Osteocyte (in vitro differentiated cells): ENCODE data around the gene UBASH3B. TPM values are rescaled to one million over a fixed set of nuclear protein-coding genes. Genes with fewer than 3 reads are reported as not detected.

Experiments
- DNase-seq: peaks from one replicate; pipeline ENCODE4 v3.0.0; 2021; ENCODE audit warnings: mixed read lengths; ENCODE audit not compliant: unreplicated experiment; ENCODE audit errors: extremely low spot score
- H3K27ac Mint-ChIP-seq: one replicate; pipeline ENCODE4 v1.8.0; 2021; ENCODE audit warnings: mild to moderate bottlenecking, mixed read lengths; ENCODE audit not compliant: unreplicated experiment
- H3K27me3 Mint-ChIP-seq: one replicate; pipeline ENCODE4 v1.8.0; 2021; ENCODE audit warnings: mixed read lengths; ENCODE audit not compliant: unreplicated experiment
- H3K36me3 Mint-ChIP-seq: one replicate; pipeline ENCODE4 v1.8.0; 2021; ENCODE audit warnings: mixed read lengths; ENCODE audit not compliant: unreplicated experiment
- H3K4me1 Mint-ChIP-seq: one replicate; pipeline ENCODE4 v1.8.0; 2021; ENCODE audit warnings: mixed read lengths; ENCODE audit not compliant: unreplicated experiment
- H3K4me3 Mint-ChIP-seq: one replicate; pipeline ENCODE4 v1.8.0; 2021; ENCODE audit warnings: mild to moderate bottlenecking, moderate library complexity, mixed read lengths; ENCODE audit not compliant: unreplicated experiment
- H3K9me3 Mint-ChIP-seq: one replicate; pipeline ENCODE4 v1.8.0; 2021; ENCODE audit warnings: mixed read lengths; ENCODE audit not compliant: unreplicated experiment
- total RNA-seq: library from RNA; stranded (reverse); gene quantifications from 2 replicates; pipeline ENCODE4 v1.2.1, GENCODE V29; 2021
- TF ChIP-seq, protein P1 (sequence below): fragments of 200-600 bp; sonication (generic); IDR thresholded peaks from 2 replicates; pipeline ENCODE4 v1.5.0; 2021; ENCODE audit warnings: antibody characterized with exemption, mild to moderate bottlenecking, moderate library complexity

The UBASH3B gene
- total RNA-seq, 1 donor from 2014 or later: 43.5 TPM

GRCh38 chr11:122797651-122798050 is 142.1 kb downstream of the UBASH3B start:
- no peak overlapping the region for H3K4me3 Mint-ChIP-seq
- peaks cover 18% of the 10 kb centered on the region for H3K4me1 Mint-ChIP-seq
- no peak overlapping the region for H3K27ac Mint-ChIP-seq
- no peaks in the 10 kb centered on the region for H3K9me3 Mint-ChIP-seq
- H3K36me3 Mint-ChIP-seq: peaks cover 24% of the 10 kb centered on the region
- no peaks in the 10 kb centered on the region for H3K27me3 Mint-ChIP-seq
- TF ChIP-seq, protein P1, sequence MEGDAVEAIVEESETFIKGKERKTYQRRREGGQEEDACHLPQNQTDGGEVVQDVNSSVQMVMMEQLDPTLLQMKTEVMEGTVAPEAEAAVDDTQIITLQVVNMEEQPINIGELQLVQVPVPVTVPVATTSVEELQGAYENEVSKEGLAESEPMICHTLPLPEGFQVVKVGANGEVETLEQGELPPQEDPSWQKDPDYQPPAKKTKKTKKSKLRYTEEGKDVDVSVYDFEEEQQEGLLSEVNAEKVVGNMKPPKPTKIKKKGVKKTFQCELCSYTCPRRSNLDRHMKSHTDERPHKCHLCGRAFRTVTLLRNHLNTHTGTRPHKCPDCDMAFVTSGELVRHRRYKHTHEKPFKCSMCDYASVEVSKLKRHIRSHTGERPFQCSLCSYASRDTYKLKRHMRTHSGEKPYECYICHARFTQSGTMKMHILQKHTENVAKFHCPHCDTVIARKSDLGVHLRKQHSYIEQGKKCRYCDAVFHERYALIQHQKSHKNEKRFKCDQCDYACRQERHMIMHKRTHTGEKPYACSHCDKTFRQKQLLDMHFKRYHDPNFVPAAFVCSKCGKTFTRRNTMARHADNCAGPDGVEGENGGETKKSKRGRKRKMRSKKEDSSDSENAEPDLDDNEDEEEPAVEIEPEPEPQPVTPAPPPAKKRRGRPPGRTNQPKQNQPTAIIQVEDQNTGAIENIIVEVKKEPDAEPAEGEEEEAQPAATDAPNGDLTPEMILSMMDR: no peak
- no peak for DNase-seq

- no peak for DNase-seq
- Mint-ChIP-seq H3K27me3 (no peaks in the 10 kb centered on the region), H3K36me3 (peaks cover 20% of the 10 kb centered on the region), H3K4me3 (no peak overlapping the region), H3K9me3 (no peaks in the 10 kb centered on the region), H3K4me1 (peaks cover 37% of the 10 kb centered on the region), H3K27ac (peak overlapping the region; percentile 45)
- TF ChIP-seq, protein P1: no peak
Measured at GRCh38 chr11:122799406-122800105, 144.0 kb downstream of the UBASH3B start.

DNA sequence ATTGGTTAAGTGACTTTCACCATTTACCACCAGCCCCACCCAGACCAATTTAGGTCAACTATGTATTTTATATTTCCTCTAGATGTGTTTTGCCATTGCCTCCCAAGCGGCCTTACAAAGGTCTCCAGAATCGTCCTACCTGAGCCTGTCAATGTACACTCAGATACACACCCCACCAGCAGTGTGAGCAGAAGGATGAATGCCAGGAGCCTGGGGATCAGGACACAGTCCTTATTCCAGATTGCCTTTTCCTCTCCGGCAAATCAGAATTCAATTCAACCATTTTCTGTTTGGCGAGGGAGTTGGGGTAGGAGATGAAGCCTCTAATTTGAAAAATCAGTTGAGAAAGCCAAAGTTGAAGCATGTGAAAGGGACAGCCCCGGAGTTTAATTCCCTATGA is 147.4 kb downstream of the UBASH3B start:
- TF ChIP-seq, protein P1: no peak
- Mint-ChIP-seq H3K36me3 (peaks cover 13% of the 10 kb centered on the region), H3K9me3 (no peaks in the 10 kb centered on the region), H3K27me3 (no peaks in the 10 kb centered on the region), H3K4me1 (peaks cover 51% of the 10 kb centered on the region), H3K27ac (peak overlapping the region; percentile 92), H3K4me3 (no peak overlapping the region)
- DNase-seq: no peak

DNA sequence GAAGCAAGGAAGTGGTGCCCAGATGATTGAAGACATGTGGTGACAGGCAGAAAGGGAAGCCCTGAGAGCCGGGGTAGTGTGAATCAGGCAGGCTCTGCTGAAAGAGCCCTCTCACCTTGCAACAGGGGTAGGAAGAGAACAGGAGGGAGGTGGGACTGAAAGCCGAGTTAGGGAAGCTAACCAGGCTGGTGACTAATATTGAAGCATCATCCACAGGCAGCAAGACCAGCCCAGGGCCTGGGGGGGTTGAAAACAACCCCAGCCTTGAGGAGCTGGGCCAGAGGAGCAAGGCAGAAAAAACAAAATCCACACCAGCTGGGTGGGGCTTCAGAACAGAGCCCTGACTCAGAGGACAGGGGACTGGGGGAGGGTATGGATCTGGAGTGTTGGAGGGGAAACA is 147.8 kb downstream of the UBASH3B start:
- Mint-ChIP-seq H3K4me1 (peaks cover 55% of the 10 kb centered on the region), H3K27me3 (no peaks in the 10 kb centered on the region), H3K4me3 (peak overlapping the region; percentile 26), H3K36me3 (peaks cover 12% of the 10 kb centered on the region), H3K9me3 (no peaks in the 10 kb centered on the region), H3K27ac (peak overlapping the region; percentile 92)
- DNase-seq: no peak
- TF ChIP-seq, protein P1: no peak

DNA sequence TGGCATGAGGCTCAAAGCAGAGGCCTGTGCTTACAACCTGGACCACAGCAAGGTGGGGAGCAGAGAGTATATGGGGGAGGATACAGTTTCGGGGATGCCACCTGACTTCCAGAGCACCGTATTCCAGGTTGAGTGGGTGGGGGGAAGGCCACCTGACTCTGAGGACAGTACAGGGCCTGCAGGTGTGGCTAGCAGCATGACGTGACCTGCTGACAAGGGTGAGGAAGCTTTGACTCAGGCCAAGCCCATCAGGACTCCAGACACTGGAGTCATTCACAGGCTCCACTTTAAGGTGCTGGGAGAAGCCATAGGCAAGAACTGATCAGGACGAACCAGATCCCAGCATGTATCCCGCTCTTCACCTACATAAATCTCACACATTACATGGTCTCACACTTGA is 148.2 kb downstream of the UBASH3B start:
- H3K27ac Mint-ChIP-seq: peak overlapping the region; percentile 92
- TF ChIP-seq, protein P1: no peak
- no peaks in the 10 kb centered on the region for H3K9me3 Mint-ChIP-seq
- peaks cover 12% of the 10 kb centered on the region for H3K36me3 Mint-ChIP-seq
- H3K4me3 Mint-ChIP-seq: peak overlapping the region; percentile 26
- peaks cover 59% of the 10 kb centered on the region for H3K4me1 Mint-ChIP-seq
- H3K27me3 Mint-ChIP-seq: no peaks in the 10 kb centered on the region
- DNase-seq: no peak
